Hematopoietic multipotent progenitor cell treated with erythropoietin and hydrocortisone succinate and interleukin-3 and kit ligand, for 8 days (in vitro differentiated cells): Measurements from ENCODE around the gene CLIP3.
"Not testable (repeated sequence)": the region's sequence is repeated elsewhere in the genome, so short reads cannot be mapped to it uniquely, and the experiment has no call there.

Source experiments
- DNase-seq: peaks from one replicate; pipeline ENCODE4 v3.0.0-alpha.2; 2015

The CLIP3 gene

GRCh38 chr19:36046443-36047050, 13.9 kb upstream of the CLIP3 start:
- DNase-seq = no peak

- no peak for DNase-seq
These were observed 11.3 kb upstream of the CLIP3 start for GRCh38 chr19:36043952-36044351.

- DNase-seq = no peak
These were observed 9.2 kb upstream of the CLIP3 start for GRCh38 chr19:36041831-36042230.

- not testable (repeated sequence) for DNase-seq
These were observed 8.4 kb upstream of the CLIP3 start for GRCh38 chr19:36041092-36041491.

GRCh38 chr19:36040495-36040894, 7.8 kb upstream of the CLIP3 start:
- no peak for DNase-seq

GRCh38 chr19:36031308-36031707, 1.4 kb downstream of the CLIP3 start:
- no peak for DNase-seq

- no peak for DNase-seq
These were observed 2.2 kb downstream of the CLIP3 start for GRCh38 chr19:36030264-36031148.

- no peak for DNase-seq
These were observed 4.2 kb downstream of the CLIP3 start for GRCh38 chr19:36028313-36029041.

- no peak for DNase-seq
These were observed 5.0 kb downstream of the CLIP3 start for GRCh38 chr19:36027696-36028095.

- DNase-seq = no peak
These were observed 6.4 kb downstream of the CLIP3 start for GRCh38 chr19:36026091-36026876.

GRCh38 chr19:36025541-36025940, 7.1 kb downstream of the CLIP3 start:
- DNase-seq = no peak

GRCh38 chr19:36023432-36023831, 9.2 kb downstream of the CLIP3 start:
- DNase-seq = no peak

- DNase-seq = no peak
These were observed 13.5 kb downstream of the CLIP3 start for GRCh38 chr19:36019061-36019670.

GRCh38 chr19:36014012-36014924, 18.4 kb downstream of the CLIP3 start, which contains the start of gene ALKBH6:
Gene ALKBH6, minus strand, starts transcription at chr19:36014213. Its CDS starts 816 bp downstream, at chr19:36013397.
- DNase-seq = peak; percentile 99

GRCh38 chr19:36013280-36014011, 19.2 kb downstream of the CLIP3 start:
- peak; percentile 25 for DNase-seq

- no peak for DNase-seq
These were observed 22.3 kb downstream of the CLIP3 start for GRCh38 chr19:36010402-36010801.

- no peak for DNase-seq
These were observed 22.9 kb downstream of the CLIP3 start for GRCh38 chr19:36009633-36010379.

- DNase-seq = peak; percentile 49
These were observed 23.5 kb downstream of the CLIP3 start for GRCh38 chr19:36009220-36009619.

GRCh38 chr19:36008336-36008978, 24.2 kb downstream of the CLIP3 start, which contains the start of gene SYNE4:
Gene SYNE4, minus strand, starts transcription at chr19:36008813. Its CDS starts 132 bp downstream, at chr19:36008681.
- DNase-seq = no peak
